K562 (cell line): ENCODE measurements around the gene ASCC2. TPM values are rescaled to one million over a fixed set of nuclear protein-coding genes. Genes with fewer than 3 reads are reported as not detected.

Source experiments
- AFF4 ChIP-seq: sonication (generic); formaldehyde crosslinking; IDR thresholded peaks from 2 replicates; pipeline ENCODE4 v1.8.0; 2023; ENCODE audit warnings: mild to moderate bottlenecking, missing genetic modification reagents
- CEBPZ ChIP-seq: fragments of 150-350 bp; IDR thresholded peaks from 2 replicates; pipeline ENCODE4 v1.6.1; 2014; ENCODE audit warnings: low read depth, mild to moderate bottlenecking, low read length, borderline replicate concordance
- GATA2 ChIP-seq: sonication (generic); formaldehyde crosslinking; IDR thresholded peaks from 2 replicates; pipeline ENCODE4 v1.4.0; 2020; ENCODE audit warnings: mild to moderate bottlenecking, missing genetic modification reagents
- GATAD2B ChIP-seq: fragments of 450-650 bp; IDR thresholded peaks from 2 replicates; pipeline ENCODE4 v1.6.1; 2017; ENCODE audit warnings: mild to moderate bottlenecking, borderline replicate concordance
- MAX ChIP-seq: sonication (generic); formaldehyde crosslinking; IDR thresholded peaks from 2 replicates; pipeline ENCODE4 v1.9.0; 2022; ENCODE audit warnings: mild to moderate bottlenecking, missing genetic modification reagents
- MNT ChIP-seq, 2 experiments: fragments of 450-650 bp; conservative IDR thresholded peaks; 2 replicates each; pipeline ENCODE4 v1.6.1; 2017; ENCODE audit warnings: mild to moderate bottlenecking in 2 of 2, moderate library complexity in 2 of 2
- TAF1 ChIP-seq: IDR thresholded peaks from 2 replicates; pipeline ENCODE4 v1.6.1; 2011; ENCODE audit warnings: mild to moderate bottlenecking, low read length, moderate library complexity; ENCODE audit not compliant: insufficient read depth, control insufficient read depth, severe bottlenecking; ENCODE audit errors: extremely low read depth
- THRAP3 ChIP-seq: fragments of 450-650 bp; IDR thresholded peaks from 2 replicates; pipeline ENCODE4 v1.6.1; 2016; ENCODE audit warnings: mild to moderate bottlenecking, inconsistent platforms, borderline replicate concordance
- ZBTB11 ChIP-seq, 3 experiments: fragments of 200-800 bp in 1 of 3; fragments of 250-450 bp in 1 of 3; fragments of 450-650 bp in 1 of 3; sonication (Bioruptor Pico) in 1 of 3; sonication (Bioruptor generic) in 1 of 3; formaldehyde crosslinking in 1 of 3; IDR thresholded peaks; 2 replicates each; pipeline versions ENCODE4 v1.6.1 to v1.8.0; 2016 to 2022; ENCODE audit warnings: mild to moderate bottlenecking in 2 of 3, missing genetic modification characterization in 2 of 3, missing compliant biosample characterization in 1 of 3, moderate library complexity in 1 of 3
- ZEB2 ChIP-seq: fragments of 450-650 bp; IDR thresholded peaks from 2 replicates; pipeline ENCODE4 v1.6.1; 2016
- ZNF24 ChIP-seq: fragments of 450-650 bp; IDR thresholded peaks from 2 replicates; pipeline ENCODE4 v1.6.1; 2016
- polyA plus RNA-seq, 8 experiments: library from polyadenylated mRNA; depleted of rRNA in 4 of 8; stranded (reverse) in 5 of 8; unstranded in 3 of 8; fragments of >200 nt; fragmentation: Nextera tagmentation in 2 of 8; fragmentation: Illumina TruSeq in 1 of 8; extraction: Ambion mirVana in 2 of 8; extraction: Trizol in 1 of 8; gene quantifications; 2 replicates each; pipeline versions ENCODE4 v1.2.1 to v1.2.3, GENCODE V29; 2011 to 2014; ENCODE audit warnings: inconsistent platforms in 1 of 8, missing spikeins in 1 of 8
- total RNA-seq, 7 experiments: library from RNA; depleted of rRNA in 6 of 7; stranded (reverse); fragments of >200 nt in 6 of 7; fragmentation: Illumina TruSeq in 2 of 7; extraction: Trizol in 2 of 7; gene quantifications; 2 replicates each; pipeline versions ENCODE4 v1.2.1 to v1.2.3, GENCODE V29; 2011 to 2021; ENCODE audit warnings: low replicate concordance in 1 of 7

ASCC2 gene
- total and polyA plus RNA-seq, 9 of the 15 experiments (the other 6 are each of a cell fraction or from before 2014, with no cell fraction given) = 4.0 to 46.7 (median 26.8) TPM

- no peak for TF ChIP-seq CEBPZ
- peak; percentile 13; the same call in 1 of the 2 replicates for TF ChIP-seq MAX
- TF ChIP-seq AFF4 (CRISPR knock-in tag) = no peak
- no peak for TF ChIP-seq TAF1
- TF ChIP-seq ZEB2 = peak; percentile 72; the same call in 1 of the 2 replicates
- peak in 1 of 3 experiments; percentile 54; a peak in 1 of 6 replicates for TF ChIP-seq ZBTB11 (CRISPR knock-in tag; IDR thresholded peaks at IDR 0.05)
- peak; percentile 68 for TF ChIP-seq GATAD2B
- no peak for TF ChIP-seq THRAP3
- peak; percentile 40; the same call in 1 of the 2 replicates for TF ChIP-seq ZNF24
- TF ChIP-seq GATA2 (CRISPR knock-in tag) = peak; percentile 93
- peak; percentile 61 to 87; a peak in 3 of 4 replicates for TF ChIP-seq MNT (conservative IDR thresholded peaks at IDR 0.05)
Observed at GRCh38 chr22:29821291-29822016, 16.6 kb downstream of the ASCC2 start (continued).
